GM12878 (cell line): ENCODE results near the gene BET1. TPM values are rescaled to one million over a fixed set of nuclear protein-coding genes. Genes with fewer than 3 reads are reported as not detected.

Experiments
- ATAC-seq: fragments of 200-7000 bp; cut with Tn5 transposase; 3 replicates; pipeline ENCODE4 v1.9.1; 2020; ENCODE audit warnings: mild to moderate bottlenecking, moderate library complexity
- BruUV-seq: library from RNA; stranded (reverse); fragments of 400-500 nt; replicated peaks from 2 replicates; lab custom pipeline; 2021; lab: Mats Ljungman, UMichigan
- CTCF ChIA-PET: fragments of 300-600 bp; sonication (Branson Sonifier 250); formaldehyde crosslinking; extraction: SDS; loops from one replicate; lab custom pipeline; 2021; ENCODE audit warnings: inconsistent platforms; lab: Yijun Ruan, JAX
- POLR2A ChIA-PET: fragments of 350-600 bp; formaldehyde crosslinking; extraction: SDS; loops from one replicate; lab custom pipeline; 2021; ENCODE audit warnings: inconsistent platforms; lab: Charles Lee
- RAD21 ChIA-PET: fragments of 300-600 bp; sonication (Branson Sonifier 250); formaldehyde crosslinking; loops from one replicate; lab custom pipeline; 2023; ENCODE audit warnings: antibody characterized with exemption; ENCODE audit not compliant: unreplicated experiment; lab: Charles Lee
- SMC1A ChIA-PET: fragments of 300-600 bp; sonication (Branson Sonifier 250); formaldehyde crosslinking; loops from one replicate; lab custom pipeline; 2023; ENCODE audit not compliant: unreplicated experiment, uncharacterized antibody; lab: Charles Lee
- DNase-seq: peaks from one replicate; pipeline ENCODE4 v3.0.0-alpha.2; 2011; ENCODE audit warnings: low read depth, low spot score
- FAIRE-seq: peaks from 3 replicates; lab custom pipeline; 2011; peaks lifted over from hg19 to GRCh38; lab: Jason Lieb, UNC
- H2AFZ ChIP-seq: 2 replicates; pipeline ENCODE4 v1.6.0; 2011; ENCODE audit warnings: low read depth, low read length, control low read depth; ENCODE audit not compliant: control insufficient read depth
- H3K27ac ChIP-seq: 2 replicates; pipeline ENCODE4 v1.5.1; 2011; ENCODE audit warnings: control low read depth; ENCODE audit not compliant: control insufficient read depth, insufficient read depth
- H3K27me3 ChIP-seq, 2 experiments: replicated peaks in 1 of 2; 2 replicates each; pipeline versions ENCODE4 v1.6.0 to v1.6.1; 2011; ENCODE audit warnings: low read length in 1 of 2; ENCODE audit not compliant: control insufficient read depth in 2 of 2, insufficient read depth in 2 of 2
- H3K36me3 ChIP-seq, 2 experiments: 2 replicates each; pipeline ENCODE4 v1.5.1; 2011; ENCODE audit warnings: low read length in 1 of 2; ENCODE audit not compliant: control insufficient read depth in 2 of 2, insufficient read depth in 2 of 2
- H3K4me1 ChIP-seq: 2 replicates; pipeline ENCODE4 v1.6.1; 2011; ENCODE audit warnings: mild to moderate bottlenecking, low read length, moderate library complexity, mixed read lengths; ENCODE audit not compliant: control insufficient read depth, insufficient read depth
- H3K4me2 ChIP-seq: 2 replicates; pipeline ENCODE4 v1.6.0; 2011; ENCODE audit warnings: control low read depth; ENCODE audit not compliant: control insufficient read depth, insufficient read depth
- H3K4me3 ChIP-seq: fragments of 200-600 bp; sonication (generic); 2 replicates; pipeline ENCODE4 v1.5.1; 2016
- H3K79me2 ChIP-seq: 2 replicates; pipeline ENCODE4 v1.6.0; 2011; ENCODE audit warnings: low read length; ENCODE audit not compliant: control insufficient read depth, insufficient read depth
- H3K9ac ChIP-seq: 2 replicates; pipeline ENCODE4 v1.8.0; 2011; ENCODE audit warnings: low read length, control low read depth, mixed read lengths; ENCODE audit not compliant: control insufficient read depth, insufficient read depth
- H3K9me3 ChIP-seq: replicated peaks from 3 replicates; pipeline ENCODE4 v1.5.1; 2011; ENCODE audit warnings: mild to moderate bottlenecking, low read length; ENCODE audit not compliant: control insufficient read depth, insufficient read depth
- H4K20me1 ChIP-seq: 2 replicates; pipeline ENCODE4 v1.6.0; 2011; ENCODE audit not compliant: control insufficient read depth, insufficient read depth
- ATF2 ChIP-seq: IDR thresholded peaks from 2 replicates; pipeline ENCODE4 v1.6.1; 2012; ENCODE audit warnings: low read length, inconsistent platforms
- CHD4 ChIP-seq: fragments of 200-600 bp; sonication (generic); IDR thresholded peaks from 2 replicates; pipeline ENCODE4 v1.6.1; 2016; ENCODE audit warnings: mild to moderate bottlenecking
- E2F8 ChIP-seq: fragments of 450-650 bp; IDR thresholded peaks from 2 replicates; pipeline ENCODE4 v1.6.1; 2018; ENCODE audit warnings: mild to moderate bottlenecking, low read depth, moderate library complexity; ENCODE audit not compliant: partially characterized antibody
- GATAD2B ChIP-seq: fragments of 450-650 bp; conservative IDR thresholded peaks from 2 replicates; pipeline ENCODE4 v1.6.1; 2017; ENCODE audit warnings: low read depth, mild to moderate bottlenecking, moderate library complexity
- JUNB ChIP-seq: IDR thresholded peaks from 2 replicates; pipeline ENCODE4 v1.6.1; 2016; ENCODE audit warnings: antibody characterized with exemption, mild to moderate bottlenecking
- MTA3 ChIP-seq: IDR thresholded peaks from 2 replicates; pipeline ENCODE4 v1.6.1; 2012; ENCODE audit warnings: low read length, inconsistent platforms, borderline replicate concordance
- NFIC ChIP-seq: IDR thresholded peaks from 2 replicates; pipeline ENCODE4 v1.6.1; 2012; ENCODE audit warnings: low read depth, mild to moderate bottlenecking, inconsistent platforms, low read length, moderate library complexity
- PKNOX1 ChIP-seq: fragments of 450-650 bp; IDR thresholded peaks from 2 replicates; pipeline ENCODE4 v1.6.1; 2016; ENCODE audit warnings: mild to moderate bottlenecking
- RELB ChIP-seq: fragments of 450-650 bp; IDR thresholded peaks from 2 replicates; pipeline ENCODE4 v1.6.1; 2017; ENCODE audit warnings: low read depth, mild to moderate bottlenecking, moderate library complexity
- RUNX3 ChIP-seq: IDR thresholded peaks from 2 replicates; pipeline ENCODE4 v1.6.1; 2012; ENCODE audit warnings: low read length, inconsistent platforms
- TCF3 ChIP-seq: IDR thresholded peaks from 2 replicates; pipeline ENCODE4 v1.6.1; 2012; ENCODE audit warnings: low read depth, mild to moderate bottlenecking, low read length, borderline replicate concordance; ENCODE audit not compliant: insufficient read depth
- ZSCAN29 ChIP-seq: fragments of 450-650 bp; IDR thresholded peaks from 2 replicates; pipeline ENCODE4 v1.6.1; 2017; ENCODE audit warnings: mild to moderate bottlenecking, moderate library complexity
- WGBS: methylation state at CpG from one replicate; pipeline ENCODE4 v1.1.6; 2016; ENCODE audit warnings: low lambda C conversion rate; ENCODE audit not compliant: insufficient replicate concordance, insufficient coverage; ENCODE audit errors: missing lambda C conversion rate; 5-methylcytosine and 5-hydroxymethylcytosine counted together
- in situ Hi-C: fragments of 300-500 bp; cut with MboI; formaldehyde crosslinking; loops from 9 replicates; pipeline ENCODE4 v1.14.3; 2018; ENCODE audit warnings: mixed read lengths
- intact Hi-C: fragments of 100-400 bp; cut with micrococcal nuclease; formaldehyde crosslinking; loops from one replicate; pipeline ENCODE4 v1.14.2; 2022; ENCODE audit not compliant: unreplicated experiment
- polyA plus RNA-seq, 11 experiments: library from polyadenylated mRNA; depleted of rRNA in 4 of 11; unstranded in 6 of 11; stranded (reverse) in 5 of 11; fragments of >200 nt; fragmentation: Nextera tagmentation in 4 of 11; fragmentation: Illumina TruSeq in 1 of 11; extraction: Ambion mirVana in 4 of 11; extraction: Trizol in 1 of 11; gene quantifications; 1 replicate in 1 of 11; 2 replicates in 10 of 11; pipeline versions ENCODE4 v1.2.1 to v1.2.3, GENCODE V29; 2011 to 2016; ENCODE audit warnings: inconsistent platforms in 2 of 11, missing spikeins in 2 of 11, low read depth in 1 of 11
- total RNA-seq, 4 experiments: library from RNA; depleted of rRNA in 3 of 4; stranded (reverse); fragments of >200 nt in 3 of 4; fragmentation: Illumina TruSeq in 1 of 4; extraction: Trizol in 1 of 4; gene quantifications; 2 replicates each; pipeline versions ENCODE4 v1.2.1 to v1.2.3, GENCODE V29; 2013 to 2021

BET1 gene
- total and polyA plus RNA-seq, 10 of the 15 experiments (the other 5 are each of a cell fraction or from before 2014, with no cell fraction given): 12.5 to 99.5 (median 28.4) TPM

GRCh38 chr7:94050046-94050445 is 45.9 kb upstream of the BET1 start:
- ChIA-PET POLR2A (interaction anchor here (1.8 kb wide), 1 partner anchor 10 kb away, joined by 4 read pairs; no protein-coding TSS in a partner anchor), SMC1A (interaction anchor here (1.2 to 3.2 kb wide), 9 partner anchors 8 to 44 kb away, joined by 3 to 13 read pairs (median 5); no protein-coding TSS in a partner anchor), CTCF (interaction anchor here (0.9 kb wide), 1 partner anchor 38 kb away, joined by 3 read pairs; no protein-coding TSS in a partner anchor), RAD21 (interaction anchor here (2.1 to 2.7 kb wide), 2 partner anchors 9 to 37 kb away, joined by 5 to 11 read pairs; no protein-coding TSS in a partner anchor)
- Histone ChIP-seq H3K9me3 (no peaks in the 10 kb centered on the region; the same call in 2 of the 3 replicates), H3K4me2 (peak overlapping the region; percentile 71), H3K27ac (peak overlapping the region; percentile 27; the same call in 1 of the 2 replicates), H3K79me2 (no peaks in the 10 kb centered on the region), H2AFZ (peak overlapping the region; percentile 77), H3K27me3 (no peaks in the 10 kb centered on the region), H3K36me3 (no peaks in the 10 kb centered on the region), H4K20me1 (no peaks in the 10 kb centered on the region), H3K4me1 (peaks cover 23% of the 10 kb centered on the region), H3K4me3 (no peak overlapping the region), H3K9ac (no peak overlapping the region)
- FAIRE-seq: no peak
- 0% methylated on average over 4 of the region's 4 CpGs for WGBS
- no TSS peak for BruUV-seq
- intact Hi-C loops (loop anchor here (5.0 kb wide), 1 partner anchor 112 kb away; no protein-coding TSS in a partner anchor), in situ Hi-C loops (no loop called here)
- ATAC-seq: peak; percentile 89
- peak; percentile 63 for DNase-seq
- TF ChIP-seq MTA3: 0 out of 2 replicates have a peak, but pooled peaks have one; percentile 30
- TF ChIP-seq JUNB: no peak
- peak; percentile 62 for TF ChIP-seq RUNX3
- TF ChIP-seq CHD4: no peak
- TF ChIP-seq GATAD2B: no peak
- 0 out of 2 replicates have a peak, but pooled peaks have one; percentile 16 for TF ChIP-seq ATF2
- peak; percentile 75; the same call in 1 of the 2 replicates for TF ChIP-seq TCF3
- TF ChIP-seq ZSCAN29: no peak
- TF ChIP-seq NFIC: 0 out of 2 replicates have a peak, but pooled peaks have one; percentile 32
- no peak for TF ChIP-seq E2F8
- TF ChIP-seq PKNOX1: no peak
- peak; percentile 69; the same call in 1 of the 2 replicates for TF ChIP-seq RELB
